CD14-positive monocyte (primary cell): ENCODE measurements around the gene UMPS. TPM values are rescaled to one million over a fixed set of nuclear protein-coding genes. Genes with fewer than 3 reads are reported as not detected.

ENCODE experiments used
- DNase-seq, 3 donors: peaks; one replicate each; pipeline ENCODE4 v3.0.0-alpha.2; 2011 to 2022
- H2AFZ ChIP-seq: 2 replicates; pipeline ENCODE4 v1.6.0; 2012; ENCODE audit warnings: mild to moderate bottlenecking, low read depth, low read length, inconsistent platforms; ENCODE audit not compliant: insufficient read depth, poor library complexity, severe bottlenecking
- H3K27ac ChIP-seq, 2 donors: 1 replicate in 1 of 2; 2 replicates in 1 of 2; pipeline ENCODE4 v1.5.1; 2012 to 2013; ENCODE audit warnings: low read length in 2 of 2, control low read depth in 1 of 2, inconsistent platforms in 1 of 2, low read depth in 1 of 2, mild to moderate bottlenecking in 1 of 2
- H3K27me3 ChIP-seq, 2 donors: one replicate each; pipeline versions ENCODE4 v1.6.0 to v1.6.1; 2011 to 2013; ENCODE audit warnings: low read length in 2 of 2; ENCODE audit not compliant: control insufficient read depth in 2 of 2, insufficient read depth in 2 of 2
- H3K36me3 ChIP-seq, 2 donors: replicated peaks in 1 of 2; 1 replicate in 1 of 2; 2 replicates in 1 of 2; pipeline versions ENCODE4 v1.5.1 to v1.6.1; 2012 to 2013; ENCODE audit warnings: low read length in 2 of 2, control low read depth in 1 of 2, inconsistent platforms in 1 of 2, mild to moderate bottlenecking in 1 of 2; ENCODE audit not compliant: insufficient read depth in 2 of 2, control insufficient read depth in 1 of 2
- H3K4me1 ChIP-seq, 2 donors: 1 replicate in 1 of 2; 2 replicates in 1 of 2; pipeline versions ENCODE4 v1.5.1 to v1.6.1; 2012 to 2013; ENCODE audit warnings: low read length in 2 of 2, control low read depth in 1 of 2, inconsistent platforms in 1 of 2, mild to moderate bottlenecking in 1 of 2, moderate library complexity in 1 of 2; ENCODE audit not compliant: insufficient read depth in 2 of 2, control insufficient read depth in 1 of 2
- H3K4me2 ChIP-seq: replicated peaks from 2 replicates; pipeline ENCODE3; 2012; ENCODE audit warnings: low read length, moderate library complexity, mild to moderate bottlenecking; ENCODE audit not compliant: poor library complexity, severe bottlenecking; ENCODE audit errors: extremely low read depth
- H3K4me3 ChIP-seq, 3 experiments: fragments of 200-600 bp in 1 of 3; sonication (generic) in 1 of 3; replicated peaks in 1 of 3; 1 replicate in 2 of 3; 2 replicates in 1 of 3; pipeline ENCODE4 v1.5.1; 2011 to 2013; ENCODE audit warnings: low read length in 3 of 3, mild to moderate bottlenecking in 3 of 3, control low read depth in 2 of 3, low read depth in 2 of 3, inconsistent platforms in 1 of 3, moderate library complexity in 1 of 3
- H3K79me2 ChIP-seq: 2 replicates; pipeline ENCODE4 v1.6.0; 2012; ENCODE audit warnings: mild to moderate bottlenecking, control low read depth, inconsistent platforms, low read length, moderate library complexity; ENCODE audit not compliant: insufficient read depth
- H3K9ac ChIP-seq: 2 replicates; pipeline ENCODE4 v1.6.0; 2017; ENCODE audit warnings: low read length, mild to moderate bottlenecking; ENCODE audit not compliant: insufficient read depth, poor library complexity, severe bottlenecking
- H3K9me3 ChIP-seq, 2 donors: replicated peaks in 1 of 2; 1 replicate in 1 of 2; 2 replicates in 1 of 2; pipeline versions ENCODE4 v1.5.1 to v1.6.1; 2012 to 2013; ENCODE audit warnings: low read length in 2 of 2, control low read depth in 1 of 2; ENCODE audit not compliant: control insufficient read depth in 1 of 2, insufficient read depth in 1 of 2
- H4K20me1 ChIP-seq: 2 replicates; pipeline ENCODE4 v1.6.0; 2012; ENCODE audit warnings: mild to moderate bottlenecking, low read length, control low read depth, moderate library complexity; ENCODE audit not compliant: insufficient read depth
- H3K27ac Mint-ChIP-seq, 7 donors: one replicate each; pipeline ENCODE4 v1.8.0; 2020; ENCODE audit warnings: mild to moderate bottlenecking in 7 of 7, mixed read lengths in 7 of 7, moderate library complexity in 6 of 7, inconsistent platforms in 2 of 7
- H3K27me3 Mint-ChIP-seq, 3 donors: one replicate each; pipeline ENCODE4 v1.8.0; 2021 to 2022; ENCODE audit warnings: low read depth in 3 of 3, mild to moderate bottlenecking in 3 of 3, mixed read lengths in 3 of 3, moderate library complexity in 3 of 3, inconsistent platforms in 1 of 3
- H3K36me3 Mint-ChIP-seq, 2 donors: one replicate each; pipeline ENCODE4 v1.8.0; 2020; ENCODE audit warnings: mixed read lengths in 2 of 2, inconsistent platforms in 1 of 2, mild to moderate bottlenecking in 1 of 2
- H3K4me1 Mint-ChIP-seq: one replicate; pipeline ENCODE4 v1.8.0; 2020; ENCODE audit warnings: mild to moderate bottlenecking, mixed read lengths
- H3K4me3 Mint-ChIP-seq, 2 donors: one replicate each; pipeline ENCODE4 v1.8.0; 2020; ENCODE audit warnings: mild to moderate bottlenecking in 2 of 2, mixed read lengths in 2 of 2, moderate library complexity in 1 of 2
- H3K9me3 Mint-ChIP-seq, 7 donors: one replicate each; pipeline ENCODE4 v1.8.0; 2020 to 2022; ENCODE audit warnings: mixed read lengths in 7 of 7, mild to moderate bottlenecking in 6 of 7, moderate library complexity in 6 of 7, inconsistent platforms in 2 of 7
- CTCF ChIP-seq: fragments of 200-600 bp; IDR thresholded peaks from one replicate; pipeline ENCODE4 v1.8.0; 2022; ENCODE audit warnings: antibody characterized with exemption, mild to moderate bottlenecking
- WGBS: methylation state at CpG from one replicate; pipeline ENCODE4 v1.1.5; 2013; ENCODE audit warnings: missing lambda C conversion rate; ENCODE audit not compliant: insufficient coverage; 5-methylcytosine and 5-hydroxymethylcytosine counted together
- intact Hi-C, 2 donors: fragments of 100-400 bp; cut with micrococcal nuclease; formaldehyde crosslinking; loops; one replicate each; pipeline versions ENCODE4 v1.15.0 to v1.15.1; 2023
- polyA plus RNA-seq, 3 donors: library from polyadenylated mRNA; depleted of rRNA in 1 of 3; unstranded in 2 of 3; stranded (reverse) in 1 of 3; fragments of 300-500 nt in 2 of 3; fragments of >200 nt in 1 of 3; fragmentation: Illumina TruSeq in 2 of 3; gene quantifications; 1 replicate in 2 of 3; 2 replicates in 1 of 3; pipeline ENCODE4 v1.2.3, GENCODE V29; 2012 to 2021

UMPS gene
- polyA plus RNA-seq, 3 donors = 4.6 to 13.5 (median 9.1) TPM

GRCh38 chr3:124773351-124774326 lies 43.4 kb downstream of the UMPS start:
- Histone ChIP-seq H2AFZ (no peak overlapping the region), H3K4me3 (no peak overlapping the region), H3K9me3 (no peaks in the 10 kb centered on the region), H3K4me2 (no peak overlapping the region), H3K79me2 (no peaks in the 10 kb centered on the region), H3K36me3 (no peaks in the 10 kb centered on the region), H3K4me1 (peaks cover 0 to 6% of the 10 kb centered on the region in 2 donors), H4K20me1 (no peaks in the 10 kb centered on the region), H3K9ac (no peak overlapping the region), H3K27me3 (peaks cover 2 to 11% of the 10 kb centered on the region in 2 donors), H3K27ac (no peak overlapping the region)
- peaks cover 16 to 28% (median 24%) of the 10 kb centered on the region in 3 donors for H3K27me3 Mint-ChIP-seq
- H3K27ac Mint-ChIP-seq = no peak overlapping the region
- no peak for TF ChIP-seq CTCF
- no peak for DNase-seq
- peaks cover 6% of the 10 kb centered on the region for H3K4me1 Mint-ChIP-seq
- no peak overlapping the region for H3K4me3 Mint-ChIP-seq
- intact Hi-C loops = no loop called here
- WGBS = over 99% methylated on average over 14 of the region's 17 CpGs
- no peaks in the 10 kb centered on the region for H3K36me3 Mint-ChIP-seq
- peaks cover 0 to 3% (median 0%) of the 10 kb centered on the region in 7 donors for H3K9me3 Mint-ChIP-seq

GRCh38 chr3:124774327-124774718 lies 44.1 kb downstream of the UMPS start:
- Histone ChIP-seq H3K9ac (no peak overlapping the region), H3K27me3 (peaks cover 2 to 11% of the 10 kb centered on the region in 2 donors), H4K20me1 (no peaks in the 10 kb centered on the region), H3K79me2 (no peaks in the 10 kb centered on the region), H3K4me3 (no peak overlapping the region), H3K4me1 (peaks cover 0 to 6% of the 10 kb centered on the region in 2 donors), H2AFZ (no peak overlapping the region), H3K4me2 (no peak overlapping the region), H3K27ac (no peak overlapping the region), H3K9me3 (no peaks in the 10 kb centered on the region), H3K36me3 (no peaks in the 10 kb centered on the region)
- DNase-seq = no peak
- H3K4me1 Mint-ChIP-seq = peaks cover 6% of the 10 kb centered on the region
- H3K27me3 Mint-ChIP-seq = peaks cover 16 to 28% (median 26%) of the 10 kb centered on the region in 3 donors
- no peak overlapping the region for H3K27ac Mint-ChIP-seq
- intact Hi-C loops = no loop called here
- H3K4me3 Mint-ChIP-seq = no peak overlapping the region
- H3K36me3 Mint-ChIP-seq = no peaks in the 10 kb centered on the region
- no peak for TF ChIP-seq CTCF
- 96% methylated on average over 6 of the region's 6 CpGs for WGBS
- H3K9me3 Mint-ChIP-seq = peaks cover 0 to 3% (median 0%) of the 10 kb centered on the region in 7 donors
